ENCODE data around the gene CGRRF1.

CGRRF1 gene

GRCh38 chr14:54582334-54582733 is 72.6 kb downstream of the CGRRF1 start:
- no peak for ATAC-seq

GRCh38 chr14:54584097-54584496 is 74.4 kb downstream of the CGRRF1 start:
- ATAC-seq: no peak

DNA sequence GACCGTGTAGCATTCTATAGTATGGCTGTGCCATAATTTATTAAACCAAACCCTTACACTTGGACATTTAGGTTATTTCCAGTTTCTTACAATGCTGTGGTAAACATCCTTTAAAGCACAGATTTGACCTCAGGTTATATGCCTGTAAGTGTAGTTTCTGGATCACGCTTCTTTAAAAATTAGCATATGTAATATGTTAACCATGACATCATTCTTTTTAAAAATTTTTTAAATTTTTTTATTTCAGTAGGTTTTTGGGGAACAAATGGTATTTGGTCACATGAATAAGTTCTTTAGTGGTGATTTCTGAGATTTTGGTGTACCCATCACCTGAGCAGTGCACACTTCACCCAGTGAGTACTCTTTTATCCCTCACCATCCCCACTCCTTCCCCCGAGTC is 75.5 kb downstream of the CGRRF1 start:
- ATAC-seq: no peak

All from activated CD4-positive, CD25-positive, alpha-beta regulatory T cell treated with anti-CD3 and anti-CD28 coated beads, Interleukin-2, amount 50 U/mL, for 24 hours (primary cell).